Large intestine (tissue), 3 donors: Measurements from ENCODE around the gene CCNO. TPM values are rescaled to one million over a fixed set of nuclear protein-coding genes. Genes with fewer than 3 reads are reported as not detected.

Experiments used
- DNase-seq, 2 donors: peaks; one replicate each; pipeline versions ENCODE4 v3.0.0 to v3.0.0-alpha.2; 2013
- H3K27ac ChIP-seq: one replicate; pipeline ENCODE4 v1.5.1; 2013; ENCODE audit warnings: low read length
- H3K27me3 ChIP-seq: 2 replicates; pipeline ENCODE4 v1.6.1; 2013; ENCODE audit warnings: low read length; ENCODE audit not compliant: control insufficient read depth, insufficient read depth
- H3K36me3 ChIP-seq: 2 replicates; pipeline ENCODE4 v1.6.1; 2013; ENCODE audit warnings: low read length; ENCODE audit not compliant: control insufficient read depth, insufficient read depth
- H3K4me1 ChIP-seq: one replicate; pipeline ENCODE4 v1.6.1; 2013; ENCODE audit warnings: low read length; ENCODE audit not compliant: control insufficient read depth, insufficient read depth
- H3K4me3 ChIP-seq: one replicate; pipeline ENCODE4 v1.5.1; 2013; ENCODE audit warnings: low read length
- H3K9me3 ChIP-seq: one replicate; pipeline ENCODE4 v1.6.1; 2013; ENCODE audit warnings: mild to moderate bottlenecking, low read depth, low read length, moderate library complexity; ENCODE audit not compliant: control insufficient read depth
- WGBS: methylation state at CpG from one replicate; pipeline ENCODE4 v1.1.5; 2013; ENCODE audit warnings: low lambda C conversion rate; ENCODE audit not compliant: insufficient coverage; 5-methylcytosine and 5-hydroxymethylcytosine counted together
- polyA plus RNA-seq: library from polyadenylated mRNA; unstranded; fragments of 120-200 nt; gene quantifications from one replicate; pipeline ENCODE4 v1.2.1, GENCODE V29; 2013

Gene CCNO
- polyA plus RNA-seq, 1 donor, result not detected

DNA sequence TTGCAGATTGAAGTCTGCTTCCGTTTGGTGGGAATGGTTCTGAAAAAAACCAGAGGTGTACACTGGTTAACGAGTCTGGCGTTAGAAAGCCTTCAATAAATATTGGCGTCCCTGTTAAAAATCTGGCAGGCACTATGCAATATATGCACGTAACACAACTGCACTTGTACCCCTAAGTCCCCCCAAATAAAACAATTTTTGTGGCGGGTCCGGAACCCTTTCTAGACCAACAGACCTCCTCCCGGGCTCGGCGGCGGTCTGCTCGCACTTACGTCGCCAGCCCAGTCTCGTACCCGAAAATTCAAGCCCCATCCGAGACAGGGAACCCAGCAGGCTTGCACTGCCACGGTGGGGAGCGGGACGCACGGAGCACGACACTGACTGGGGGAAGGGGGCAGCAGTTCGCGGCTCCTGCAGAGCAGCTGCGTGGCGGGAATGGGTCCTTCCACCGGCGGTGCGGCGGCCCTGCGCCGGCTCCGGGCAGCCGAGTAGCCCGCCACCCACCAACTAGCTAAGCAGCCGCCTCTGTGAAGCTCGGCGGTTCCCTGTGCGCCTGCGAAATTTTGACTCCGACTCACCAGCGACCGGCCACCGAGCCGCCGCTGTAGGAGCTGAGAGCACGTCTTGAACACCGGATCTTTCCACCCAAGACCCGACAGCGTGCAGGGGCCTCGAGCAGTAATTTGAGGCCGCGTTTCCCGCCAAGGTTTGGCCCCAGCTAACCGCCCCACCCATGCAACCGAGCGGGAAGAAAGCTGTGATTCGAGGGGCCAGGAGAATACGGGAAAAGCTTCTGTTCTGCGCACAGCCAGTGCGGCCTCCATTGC is 10.2 kb downstream of the CCNO start:
- Histone ChIP-seq H3K36me3 (no peaks in the 10 kb centered on the region), H3K4me3 (no peak overlapping the region), H3K27me3 (peaks cover 85% of the 10 kb centered on the region), H3K9me3 (peaks cover 29% of the 10 kb centered on the region), H3K27ac (no peak overlapping the region), H3K4me1 (peaks cover 41% of the 10 kb centered on the region)
- peak in 1 of 2 donors; percentile 43 for DNase-seq
- WGBS, result no CpG with 5 or more reads among the region's 61 CpGs

DNA sequence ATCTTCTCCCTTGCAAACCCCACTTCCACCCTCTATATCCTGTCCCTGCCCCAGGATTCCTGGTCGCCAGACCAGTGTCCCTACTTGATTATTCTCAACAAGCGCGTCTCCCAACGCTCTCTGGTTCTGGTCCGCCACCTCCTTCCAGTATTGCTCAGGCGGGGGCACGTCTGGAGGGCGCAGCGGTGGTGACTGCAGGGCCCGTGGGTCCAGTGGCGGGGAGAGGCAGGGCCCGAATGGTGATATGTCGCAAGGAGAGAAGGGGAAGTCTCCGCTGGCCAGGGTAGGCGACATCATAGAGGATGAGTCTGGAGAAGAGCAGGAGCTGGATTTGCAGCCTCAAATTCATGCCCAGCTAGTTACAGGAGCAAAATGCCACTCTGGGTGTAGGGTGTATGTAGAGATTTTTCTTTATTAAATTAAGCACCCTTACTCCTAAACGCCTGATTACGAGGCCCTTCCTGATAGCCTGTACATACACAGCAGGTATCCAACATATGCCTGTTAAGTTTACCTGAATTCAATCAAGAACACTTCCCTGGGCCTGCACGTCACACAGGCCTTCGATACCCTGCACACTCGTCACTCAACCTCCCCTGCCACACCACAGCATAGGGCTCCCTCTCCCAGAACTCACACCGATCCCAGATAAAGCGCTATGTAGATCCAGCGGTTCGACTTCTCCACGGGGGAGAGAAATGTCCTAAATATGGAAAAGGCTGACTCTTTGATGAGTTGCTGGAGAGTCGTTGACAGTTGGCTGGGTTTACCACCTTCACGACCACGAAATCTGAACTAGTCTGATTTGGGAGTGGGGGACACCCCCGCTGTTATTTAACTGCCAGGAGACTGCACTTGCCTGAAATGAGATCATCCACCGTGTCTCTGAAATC is 11.1 kb downstream of the CCNO start:
- H3K27me3 ChIP-seq, result peaks cover 84% of the 10 kb centered on the region
- H3K9me3 ChIP-seq, result peaks cover 26% of the 10 kb centered on the region
- no peak overlapping the region for H3K27ac ChIP-seq
- no CpG with 5 or more reads among the region's 30 CpGs for WGBS
- no peak overlapping the region for H3K4me3 ChIP-seq
- no peaks in the 10 kb centered on the region for H3K36me3 ChIP-seq
- peak in 1 of 2 donors; percentile 34 for DNase-seq
- peaks cover 35% of the 10 kb centered on the region for H3K4me1 ChIP-seq

GRCh38 chr5:55220433-55221185 is 12.8 kb downstream of the CCNO start:
- peak in 1 of 2 donors; percentile 76 for DNase-seq
- peaks cover 28% of the 10 kb centered on the region for H3K4me1 ChIP-seq
- H3K27me3 ChIP-seq, result peaks cover 67% of the 10 kb centered on the region
- peaks cover 16% of the 10 kb centered on the region for H3K9me3 ChIP-seq
- WGBS, result no CpG with 5 or more reads among the region's 62 CpGs
- H3K36me3 ChIP-seq, result no peaks in the 10 kb centered on the region
- H3K4me3 ChIP-seq, result peak overlapping the region; percentile 30
- H3K27ac ChIP-seq, result no peak overlapping the region

- H3K9me3 ChIP-seq, result peaks cover 16% of the 10 kb centered on the region
- no peaks in the 10 kb centered on the region for H3K36me3 ChIP-seq
- H3K4me1 ChIP-seq, result peaks cover 28% of the 10 kb centered on the region
- no peak overlapping the region for H3K4me3 ChIP-seq
- H3K27me3 ChIP-seq, result peaks cover 58% of the 10 kb centered on the region
- H3K27ac ChIP-seq, result no peak overlapping the region
- WGBS, result no CpG with 5 or more reads among the region's 3 CpGs
- DNase-seq, result no peak
Observed at GRCh38 chr5:55219770-55220169, 13.6 kb downstream of the CCNO start.

- H3K9me3 ChIP-seq, result peaks cover 16% of the 10 kb centered on the region
- WGBS, result no CpG with 5 or more reads among the region's 4 CpGs
- H3K27ac ChIP-seq, result no peak overlapping the region
- peaks cover 50% of the 10 kb centered on the region for H3K27me3 ChIP-seq
- no peaks in the 10 kb centered on the region for H3K36me3 ChIP-seq
- peaks cover 28% of the 10 kb centered on the region for H3K4me1 ChIP-seq
- DNase-seq, result peak; percentile 90 to 98
- H3K4me3 ChIP-seq, result no peak overlapping the region
Observed at GRCh38 chr5:55218967-55219366, 14.4 kb downstream of the CCNO start.

DNA sequence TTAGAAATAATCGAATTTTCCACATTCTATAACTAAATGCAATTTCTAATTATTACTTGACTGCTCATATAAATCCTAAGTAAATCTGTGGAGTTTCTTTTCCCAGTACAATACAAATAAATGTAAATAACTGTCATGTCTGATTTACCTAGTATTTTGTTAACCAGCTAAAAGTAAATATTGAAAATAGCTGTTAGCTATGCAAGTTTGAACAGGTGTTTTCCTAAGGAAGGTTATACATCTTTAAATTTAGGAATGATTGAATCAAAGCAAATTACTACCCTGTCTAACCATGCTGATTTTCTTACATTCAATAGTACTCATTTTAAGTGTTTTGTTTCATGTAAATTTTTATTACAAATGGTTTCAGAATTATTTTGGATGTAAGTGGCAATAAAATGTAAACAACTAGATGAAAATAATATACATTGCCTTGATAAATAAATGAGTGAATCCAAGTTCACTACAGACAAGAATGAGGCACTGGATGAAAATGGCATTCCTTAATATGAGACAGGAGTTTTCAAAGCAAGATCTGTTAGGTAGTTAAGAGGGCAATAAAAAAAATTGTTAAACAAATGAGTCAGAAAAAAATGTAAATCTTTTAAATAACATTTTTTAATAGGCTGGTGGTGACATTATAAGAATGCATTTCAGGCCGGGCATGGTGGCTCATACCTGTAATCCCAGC is 22.1 kb downstream of the CCNO start:
- H3K9me3 ChIP-seq, result no peaks in the 10 kb centered on the region
- H3K36me3 ChIP-seq, result no peaks in the 10 kb centered on the region
- 89% methylated on average over 1 of the region's 2 CpGs for WGBS
- no peak overlapping the region for H3K27ac ChIP-seq
- no peak overlapping the region for H3K4me3 ChIP-seq
- H3K27me3 ChIP-seq, result peaks cover 7% of the 10 kb centered on the region
- H3K4me1 ChIP-seq, result no peaks in the 10 kb centered on the region
- DNase-seq, result no peak

DNA sequence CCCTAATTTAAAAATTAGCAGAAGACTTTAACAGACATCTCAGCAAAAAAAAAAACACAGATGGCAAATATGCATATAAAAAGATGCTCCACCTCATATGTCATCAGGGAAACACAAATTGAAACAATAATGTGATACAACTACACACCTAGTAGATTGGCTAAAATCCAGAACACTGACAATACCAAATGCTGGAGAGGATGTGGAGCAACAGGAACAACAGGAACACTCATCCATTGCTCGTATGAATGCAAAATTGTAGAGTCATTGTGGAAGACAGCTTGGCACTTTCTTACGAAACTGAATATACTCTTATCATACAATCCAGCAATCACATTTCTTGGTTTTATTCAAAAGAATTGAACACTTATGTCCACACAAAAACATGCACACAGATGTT is 28.4 kb downstream of the CCNO start:
- Histone ChIP-seq H3K36me3 (no peaks in the 10 kb centered on the region), H3K27me3 (peaks cover 8% of the 10 kb centered on the region), H3K9me3 (no peaks in the 10 kb centered on the region), H3K27ac (no peak overlapping the region), H3K4me3 (no peak overlapping the region), H3K4me1 (no peaks in the 10 kb centered on the region)
- no peak for DNase-seq
- WGBS, result no CpG with 5 or more reads among the region's 2 CpGs

- Histone ChIP-seq H3K36me3 (no peaks in the 10 kb centered on the region), H3K4me1 (no peaks in the 10 kb centered on the region), H3K27ac (no peak overlapping the region), H3K27me3 (peaks cover 22% of the 10 kb centered on the region), H3K4me3 (no peak overlapping the region), H3K9me3 (no peaks in the 10 kb centered on the region)
- WGBS, result no CpG with 5 or more reads among the region's 2 CpGs
- DNase-seq, result no peak
Observed at GRCh38 chr5:55191165-55191564, 42.2 kb downstream of the CCNO start.

GRCh38 chr5:55188656-55189540 is 44.5 kb downstream of the CCNO start:
- peaks cover 26% of the 10 kb centered on the region for H3K27me3 ChIP-seq
- no peaks in the 10 kb centered on the region for H3K9me3 ChIP-seq
- H3K36me3 ChIP-seq, result no peaks in the 10 kb centered on the region
- no peak overlapping the region for H3K4me3 ChIP-seq
- H3K4me1 ChIP-seq, result no peaks in the 10 kb centered on the region
- DNase-seq, result no peak
- H3K27ac ChIP-seq, result no peak overlapping the region
- WGBS, result no CpG with 5 or more reads among the region's 6 CpGs
